Measurements from ENCODE around the gene LHX3.

- TF ChIP-seq CTCF (IDR thresholded peaks at IDR 0.05) (no peak), POLR2A (IDR thresholded peaks at IDR 0.05) (no peak)
Observed at GRCh38 chr9:136230365-136230764, 25.4 kb upstream of the LHX3 start.
